22Rv1 (cell line): ENCODE results near the gene ZNF691.
"Not testable (repeated sequence)": the region's sequence is repeated elsewhere in the genome, so short reads cannot be mapped to it uniquely, and the experiment has no call there.

Source experiments
- H3K27ac ChIP-seq: fragments of 450-650 bp; 2 replicates; pipeline ENCODE4 v1.5.1; 2017
- CTCF ChIP-seq: fragments of 450-650 bp; IDR thresholded peaks from 2 replicates; pipeline ENCODE4 v1.5.1; 2017; ENCODE audit warnings: mild to moderate bottlenecking
- ZFX ChIP-seq: fragments of 450-650 bp; IDR thresholded peaks from 2 replicates; pipeline ENCODE4 v1.6.1; 2017; ENCODE audit warnings: antibody characterized with exemption, borderline replicate concordance

Gene ZNF691

GRCh38 chr1:42888013-42888633 lies 41.7 kb downstream of the ZNF691 start:
- TF ChIP-seq CTCF, result no peak
- no peak for TF ChIP-seq ZFX
- H3K27ac ChIP-seq, result no peak overlapping the region

DNA sequence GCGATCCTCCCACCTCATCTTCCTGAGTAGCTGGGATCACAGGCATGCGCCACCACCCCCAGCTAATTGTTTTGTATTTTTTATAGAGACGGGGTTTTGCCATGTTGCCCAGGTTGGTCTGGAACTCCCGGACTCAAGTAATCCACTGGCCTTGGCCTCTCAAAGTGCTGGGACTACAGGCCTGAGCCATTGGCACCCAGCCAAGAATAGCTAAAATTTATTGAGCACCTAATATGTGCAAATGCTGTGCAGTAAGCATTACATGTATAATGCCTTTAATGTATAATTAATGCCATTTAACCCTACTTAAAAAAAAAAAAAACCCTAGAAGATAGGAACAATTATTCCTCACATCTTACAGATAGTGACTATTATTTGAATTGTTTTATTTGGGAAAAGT lies 42.9 kb downstream of the ZNF691 start:
- TF ChIP-seq ZFX (no peak), CTCF (no peak)
- no peak overlapping the region for H3K27ac ChIP-seq

DNA sequence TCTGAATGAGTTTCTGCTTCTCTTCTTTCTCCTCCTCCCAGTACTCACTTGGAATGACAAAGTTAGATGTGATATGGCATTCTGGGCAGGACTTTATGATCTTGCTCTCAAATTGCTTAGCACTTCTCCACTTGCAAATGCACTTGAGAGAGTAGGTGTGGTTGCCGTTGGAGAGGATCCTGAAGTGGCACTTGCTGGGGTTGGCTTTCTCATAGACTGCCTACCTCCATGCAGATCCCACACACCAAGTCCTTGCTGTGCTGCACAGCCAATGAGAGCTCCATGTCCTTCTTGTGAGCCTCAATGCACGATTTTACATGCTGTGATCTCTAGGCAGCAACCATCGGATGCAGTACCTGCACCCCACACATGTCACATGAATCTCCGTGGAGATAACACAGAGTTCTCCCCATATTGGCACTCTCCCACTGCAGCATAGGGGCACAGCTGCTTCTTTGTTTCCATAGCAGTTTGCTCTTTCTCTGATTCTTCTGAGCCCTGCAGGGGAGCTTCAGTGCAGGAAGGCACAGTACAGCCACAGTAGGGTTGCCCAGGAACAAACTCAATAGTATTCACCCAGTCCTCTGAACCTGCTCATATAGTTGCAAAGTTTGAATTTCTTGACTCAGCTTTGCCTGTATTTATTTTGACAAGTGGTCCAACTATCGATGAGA lies 45.2 kb downstream of the ZNF691 start:
- H3K27ac ChIP-seq, result no peak overlapping the region
- TF ChIP-seq CTCF (no peak), ZFX (no peak)

- H3K27ac ChIP-seq, result not testable (repeated sequence)
Observed at GRCh38 chr1:42899960-42900359, 53.5 kb downstream of the ZNF691 start.
